Measurements from ENCODE around the gene FMN1.

DNA sequence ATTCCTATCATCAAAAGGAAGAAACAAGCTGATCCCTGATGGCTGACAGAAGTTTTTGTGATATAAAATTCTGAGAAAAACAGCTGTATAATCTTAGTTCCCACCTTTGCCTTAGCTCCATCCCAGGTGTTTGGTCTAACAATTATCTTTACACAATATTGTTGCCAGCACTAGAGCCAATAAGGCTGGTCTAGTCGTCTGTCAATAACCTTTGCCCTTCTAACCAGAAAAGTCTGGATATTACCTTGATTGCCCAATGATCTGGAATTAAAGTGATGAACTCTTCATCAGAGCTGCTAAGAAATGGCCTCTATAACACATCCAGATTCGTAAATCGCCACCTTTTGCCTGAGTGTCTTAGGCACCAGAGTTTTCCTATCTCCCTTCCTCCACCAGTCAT is 98.4 kb downstream of the FMN1 start:
- TF ChIP-seq, protein P1, sequence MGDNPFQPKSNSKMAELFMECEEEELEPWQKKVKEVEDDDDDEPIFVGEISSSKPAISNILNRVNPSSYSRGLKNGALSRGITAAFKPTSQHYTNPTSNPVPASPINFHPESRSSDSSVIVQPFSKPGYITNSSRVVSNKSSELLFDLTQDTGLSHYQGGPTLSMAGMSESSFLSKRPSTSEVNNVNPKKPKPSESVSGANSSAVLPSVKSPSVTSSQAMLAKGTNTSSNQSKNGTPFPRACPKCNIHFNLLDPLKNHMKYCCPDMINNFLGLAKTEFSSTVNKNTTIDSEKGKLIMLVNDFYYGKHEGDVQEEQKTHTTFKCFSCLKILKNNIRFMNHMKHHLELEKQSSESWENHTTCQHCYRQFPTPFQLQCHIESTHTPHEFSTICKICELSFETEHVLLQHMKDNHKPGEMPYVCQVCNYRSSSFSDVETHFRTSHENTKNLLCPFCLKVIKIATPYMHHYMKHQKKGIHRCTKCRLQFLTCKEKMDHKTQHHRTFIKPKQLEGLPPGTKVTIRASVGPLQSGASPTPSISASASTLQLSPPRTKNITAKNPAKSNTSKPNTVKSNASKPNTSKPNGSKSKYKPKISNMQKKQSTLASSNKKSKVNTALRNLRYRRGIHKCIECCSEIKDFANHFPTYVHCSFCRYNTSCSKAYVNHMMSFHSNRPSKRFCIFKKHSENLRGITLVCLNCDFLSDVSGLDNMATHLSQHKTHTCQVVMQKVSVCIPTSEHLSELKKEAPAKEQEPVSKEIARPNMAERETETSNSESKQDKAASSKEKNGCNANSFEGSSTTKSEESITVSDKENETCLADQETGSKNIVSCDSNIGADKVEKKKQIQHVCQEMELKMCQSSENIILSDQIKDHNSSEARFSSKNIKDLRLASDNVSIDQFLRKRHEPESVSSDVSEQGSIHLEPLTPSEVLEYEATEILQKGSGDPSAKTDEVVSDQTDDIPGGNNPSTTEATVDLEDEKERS (CRISPR knock-in tag; IDR thresholded peaks at IDR 0.05) = no peak
- TF ChIP-seq, protein P2, sequence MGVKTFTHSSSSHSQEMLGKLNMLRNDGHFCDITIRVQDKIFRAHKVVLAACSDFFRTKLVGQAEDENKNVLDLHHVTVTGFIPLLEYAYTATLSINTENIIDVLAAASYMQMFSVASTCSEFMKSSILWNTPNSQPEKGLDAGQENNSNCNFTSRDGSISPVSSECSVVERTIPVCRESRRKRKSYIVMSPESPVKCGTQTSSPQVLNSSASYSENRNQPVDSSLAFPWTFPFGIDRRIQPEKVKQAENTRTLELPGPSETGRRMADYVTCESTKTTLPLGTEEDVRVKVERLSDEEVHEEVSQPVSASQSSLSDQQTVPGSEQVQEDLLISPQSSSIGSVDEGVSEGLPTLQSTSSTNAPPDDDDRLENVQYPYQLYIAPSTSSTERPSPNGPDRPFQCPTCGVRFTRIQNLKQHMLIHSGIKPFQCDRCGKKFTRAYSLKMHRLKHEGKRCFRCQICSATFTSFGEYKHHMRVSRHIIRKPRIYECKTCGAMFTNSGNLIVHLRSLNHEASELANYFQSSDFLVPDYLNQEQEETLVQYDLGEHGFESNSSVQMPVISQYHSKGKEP (CRISPR knock-in tag; IDR thresholded peaks at IDR 0.05) = no peak
- TF ChIP-seq BRF2 (CRISPR knock-in tag; IDR thresholded peaks at IDR 0.05) (no peak), ZNF263 (CRISPR knock-in tag; IDR thresholded peaks at IDR 0.05) (no peak), MAFK (conservative IDR thresholded peaks at IDR 0.05 in 1 of 2, IDR thresholded peaks at IDR 0.05 in 1 of 2; ENCODE audit: low read length in 2 of 2) (no peak), ZBTB8A (CRISPR knock-in tag; IDR thresholded peaks at IDR 0.05; ENCODE audit: borderline replicate concordance, low read depth) (no peak), POLR2AphosphoS5 (IDR thresholded peaks at IDR 0.05; ENCODE audit: low read depth, low read length) (no peak), SNAPC5 (CRISPR knock-in tag; IDR thresholded peaks at IDR 0.05; ENCODE audit: borderline replicate concordance) (no peak), EZH2 (conservative IDR thresholded peaks at IDR 0.05; ENCODE audit: low read depth, low read length) (no peak), ZNF570 (CRISPR knock-in tag; IDR thresholded peaks at IDR 0.05; ENCODE audit: borderline replicate concordance) (no peak)
- TF ChIP-seq, protein P3, sequence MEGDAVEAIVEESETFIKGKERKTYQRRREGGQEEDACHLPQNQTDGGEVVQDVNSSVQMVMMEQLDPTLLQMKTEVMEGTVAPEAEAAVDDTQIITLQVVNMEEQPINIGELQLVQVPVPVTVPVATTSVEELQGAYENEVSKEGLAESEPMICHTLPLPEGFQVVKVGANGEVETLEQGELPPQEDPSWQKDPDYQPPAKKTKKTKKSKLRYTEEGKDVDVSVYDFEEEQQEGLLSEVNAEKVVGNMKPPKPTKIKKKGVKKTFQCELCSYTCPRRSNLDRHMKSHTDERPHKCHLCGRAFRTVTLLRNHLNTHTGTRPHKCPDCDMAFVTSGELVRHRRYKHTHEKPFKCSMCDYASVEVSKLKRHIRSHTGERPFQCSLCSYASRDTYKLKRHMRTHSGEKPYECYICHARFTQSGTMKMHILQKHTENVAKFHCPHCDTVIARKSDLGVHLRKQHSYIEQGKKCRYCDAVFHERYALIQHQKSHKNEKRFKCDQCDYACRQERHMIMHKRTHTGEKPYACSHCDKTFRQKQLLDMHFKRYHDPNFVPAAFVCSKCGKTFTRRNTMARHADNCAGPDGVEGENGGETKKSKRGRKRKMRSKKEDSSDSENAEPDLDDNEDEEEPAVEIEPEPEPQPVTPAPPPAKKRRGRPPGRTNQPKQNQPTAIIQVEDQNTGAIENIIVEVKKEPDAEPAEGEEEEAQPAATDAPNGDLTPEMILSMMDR (CRISPR knock-in tag; IDR thresholded peaks at IDR 0.05) = no peak

All from HepG2 (cell line).